ENCODE measurements around the gene CEP72.
"Not testable (repeated sequence)": the region's sequence is repeated elsewhere in the genome, so short reads cannot be mapped to it uniquely, and the experiment has no call there.

CEP72 gene

DNA sequence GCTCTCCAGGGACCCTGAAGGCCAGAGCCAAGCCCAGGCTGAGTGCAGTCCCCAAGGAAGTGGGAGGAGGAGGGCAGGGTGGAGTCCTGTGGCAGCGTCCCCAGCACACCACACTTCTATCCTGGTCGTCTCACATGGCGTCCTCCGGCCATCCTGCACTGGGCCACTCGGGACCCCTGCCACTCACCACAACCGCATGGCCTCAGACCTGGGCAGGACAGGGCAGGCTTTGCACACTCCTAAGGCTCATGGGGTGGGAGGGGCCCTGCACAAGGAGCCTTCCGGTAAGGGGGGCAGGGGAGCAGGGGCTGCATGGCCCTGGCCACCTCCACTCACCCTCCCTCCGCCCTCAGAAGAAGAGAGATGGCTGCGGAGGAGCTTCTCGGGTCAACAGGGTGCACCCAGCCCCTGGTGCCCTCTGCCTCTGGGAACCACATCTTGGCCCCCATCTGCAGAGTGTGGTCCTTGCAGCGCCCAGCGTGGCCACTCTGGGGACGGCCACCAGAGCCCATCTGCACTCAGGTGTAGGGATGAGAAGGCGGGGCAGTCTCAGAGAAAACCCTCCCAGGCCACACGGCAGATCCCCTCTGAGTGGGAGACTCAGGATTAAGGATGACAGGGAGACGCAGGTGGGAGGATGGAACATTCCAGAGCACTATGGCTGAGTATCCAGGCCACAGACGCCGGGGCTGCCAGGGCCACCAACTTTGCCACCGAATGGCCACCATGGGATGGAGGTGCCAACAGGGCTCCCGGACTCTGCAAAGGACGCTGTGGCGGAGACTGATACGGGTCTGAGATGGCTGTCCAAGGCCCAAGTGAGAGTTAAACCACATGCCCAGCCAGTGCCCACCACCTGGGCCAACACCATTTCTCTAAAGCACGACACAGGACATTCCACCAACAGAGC lies 73.4 kb downstream of the CEP72 start:
- no peak for DNase-seq (ENCODE audit: low spot score)

DNA sequence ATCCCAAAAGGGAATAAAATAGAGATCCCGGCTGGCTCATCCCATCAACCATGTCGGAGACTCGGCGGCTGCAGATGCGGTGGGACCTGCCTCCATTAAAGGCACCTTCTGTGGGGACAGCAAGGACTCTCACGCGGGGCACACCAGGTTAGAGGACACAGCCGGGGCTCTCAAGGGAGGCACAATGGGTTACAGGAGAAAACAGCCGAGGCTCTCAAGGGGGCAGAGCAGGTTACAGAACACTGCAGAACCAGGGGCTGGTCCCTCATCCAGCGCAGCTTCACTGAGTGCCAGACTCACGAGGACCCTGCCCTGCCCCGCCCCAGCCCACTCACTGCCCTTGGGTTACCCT lies 74.0 kb downstream of the CEP72 start:
- DNase-seq (ENCODE audit: low spot score): not testable (repeated sequence)

DNA sequence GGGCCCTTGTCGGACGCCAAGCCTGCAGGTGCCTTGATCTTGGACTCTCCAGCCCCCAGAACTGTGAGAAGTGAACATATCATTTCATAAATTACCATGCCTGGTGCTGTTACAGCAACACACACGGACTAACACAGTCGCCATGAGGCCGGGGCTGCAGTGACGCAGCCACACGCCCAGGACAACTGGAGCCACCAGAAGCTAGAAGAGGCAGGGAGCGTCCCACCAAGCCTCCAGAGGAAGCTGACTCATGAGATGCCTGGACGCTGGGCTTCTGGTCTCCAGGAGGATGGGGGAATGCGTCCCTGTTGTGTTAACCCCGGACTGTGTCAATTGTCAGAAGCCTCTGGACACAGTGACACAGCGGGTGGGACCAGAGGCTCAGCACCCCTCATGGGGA lies 74.8 kb downstream of the CEP72 start:
- not testable (repeated sequence) for DNase-seq (ENCODE audit: low spot score)

DNA sequence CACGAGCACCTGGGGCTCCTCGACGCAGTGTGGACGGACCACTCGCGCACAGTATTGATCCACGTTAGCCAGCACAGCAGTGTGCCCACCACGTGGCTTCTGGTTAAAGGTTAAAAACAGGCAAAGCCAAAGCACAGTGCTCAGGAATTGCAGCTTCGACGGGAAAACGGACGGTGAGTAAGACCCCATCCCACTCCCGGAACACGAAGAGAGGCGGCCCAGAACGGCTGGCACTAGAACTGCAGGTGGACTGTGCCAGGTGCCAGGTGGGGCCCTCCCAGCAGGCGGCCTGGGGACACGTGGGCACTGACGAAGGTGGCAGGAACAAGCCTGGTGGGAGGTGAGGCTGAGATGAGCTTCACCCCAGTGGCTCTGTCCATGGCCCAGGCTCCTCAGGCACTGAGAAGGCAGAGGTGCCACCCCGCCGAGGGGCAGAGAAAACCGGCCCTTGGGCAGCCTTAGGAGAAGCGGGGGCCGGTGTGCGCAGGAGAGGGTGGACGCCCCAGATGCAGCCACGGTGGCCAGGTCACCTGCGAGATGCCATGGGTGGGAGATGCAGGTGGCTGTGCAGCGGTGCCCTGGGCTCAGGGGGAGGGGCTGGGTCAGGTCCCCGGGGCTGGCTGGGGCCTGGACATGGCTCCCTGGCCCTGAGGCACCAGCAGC lies 76.3 kb downstream of the CEP72 start:
- not testable (repeated sequence) for DNase-seq (ENCODE audit: low spot score)

DNA sequence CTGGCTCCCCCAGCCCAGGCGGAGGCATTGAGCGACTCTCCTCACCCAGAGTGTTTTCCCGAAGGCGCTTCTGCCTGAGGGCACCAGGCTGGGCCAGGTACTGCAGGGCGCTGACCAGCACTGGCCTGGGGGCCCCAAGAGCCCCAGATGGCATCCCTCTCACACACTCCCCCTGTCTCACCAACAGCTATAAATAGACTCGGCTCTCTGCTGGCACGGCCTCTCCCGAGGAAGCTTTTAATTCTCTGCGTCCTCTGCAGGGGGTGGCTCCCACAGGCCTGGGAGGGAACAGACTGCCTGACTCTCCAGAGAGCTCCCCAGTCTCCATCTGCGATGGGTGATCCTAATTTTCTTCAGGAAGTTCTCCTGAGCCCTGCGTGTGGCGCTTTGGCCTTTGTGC lies 78.2 kb downstream of the CEP72 start:
- not testable (repeated sequence) for DNase-seq (ENCODE audit: low spot score)

DNA sequence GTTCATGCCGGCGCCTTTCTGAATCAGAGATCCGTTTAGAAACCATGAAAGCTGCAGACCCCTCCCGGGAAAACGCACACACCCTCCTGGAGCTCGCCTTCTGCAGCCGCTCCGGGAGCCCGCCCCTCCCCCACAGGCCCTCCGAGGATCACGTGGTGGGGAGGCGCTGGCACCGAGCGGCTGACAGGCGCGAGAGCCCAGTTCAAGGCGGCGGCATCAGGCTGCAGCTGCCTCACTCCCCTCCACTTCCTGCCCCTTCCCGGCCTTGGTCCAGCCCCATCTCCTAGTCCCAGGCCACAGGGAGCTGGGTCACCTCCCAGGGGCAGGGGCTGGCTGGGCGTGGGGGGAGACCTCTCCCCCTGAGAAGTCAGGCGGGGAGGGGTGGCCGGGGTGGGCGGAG lies 78.9 kb downstream of the CEP72 start:
- not testable (repeated sequence) for DNase-seq (ENCODE audit: low spot score)

DNA sequence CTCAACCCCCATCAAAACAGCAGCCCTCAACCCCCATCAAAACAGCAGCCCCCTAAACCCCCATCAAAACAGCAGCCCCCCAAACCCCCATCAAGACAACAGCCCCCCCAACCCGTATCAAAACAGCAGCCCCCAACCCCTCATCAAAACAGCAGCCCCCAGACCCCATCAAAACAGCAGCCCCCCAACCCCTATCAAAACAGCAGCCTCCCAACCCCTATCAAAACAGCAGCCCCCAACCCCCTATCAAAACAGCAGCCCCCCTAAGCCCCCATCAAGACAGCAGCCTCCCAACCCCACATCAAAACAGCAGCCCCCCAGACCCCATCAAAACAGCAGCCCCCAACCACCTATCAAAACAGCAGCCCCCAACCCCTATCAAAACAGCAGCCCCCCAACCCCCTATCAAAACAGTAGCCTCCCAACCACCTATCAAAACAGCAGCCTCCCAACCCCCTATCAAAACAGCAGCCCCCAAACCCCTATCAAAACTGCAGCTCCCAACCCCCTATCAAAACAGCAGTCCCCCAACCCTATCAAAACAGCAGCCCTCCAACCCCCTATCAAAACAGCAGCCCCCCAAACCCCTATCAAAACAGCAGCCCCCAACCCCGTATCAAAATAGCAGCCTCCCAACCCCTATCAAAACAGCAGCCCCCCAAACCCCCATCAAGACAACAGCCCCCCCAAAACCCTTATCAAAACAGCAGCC lies 79.8 kb downstream of the CEP72 start:
- DNase-seq (ENCODE audit: low spot score): no peak

DNA sequence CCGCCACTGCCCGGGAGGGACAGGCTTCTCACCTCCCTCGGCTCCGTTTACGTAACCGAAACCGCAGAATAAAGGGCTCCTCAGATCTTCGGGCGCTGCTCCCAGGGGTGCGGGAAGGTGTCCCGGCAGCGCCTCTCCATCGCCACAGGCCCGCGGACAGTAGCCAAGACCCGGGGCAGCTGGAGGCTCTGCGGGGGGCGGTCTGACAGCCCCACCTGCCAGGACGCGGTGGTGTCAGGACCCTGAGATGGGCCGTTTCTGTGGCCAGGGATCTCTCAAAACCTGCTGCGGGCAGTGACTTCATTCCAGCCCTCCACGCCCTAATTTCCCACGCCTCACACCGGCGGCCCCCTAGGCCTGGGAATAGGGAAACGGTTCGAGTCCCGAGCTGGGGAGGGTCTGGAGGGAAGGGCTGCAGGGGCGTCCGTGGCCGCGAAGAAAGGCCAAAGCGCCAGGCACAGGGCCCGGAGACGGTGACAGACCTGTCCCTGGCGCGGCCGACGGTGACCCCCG lies 80.4 kb downstream of the CEP72 start:
- not testable (repeated sequence) for DNase-seq (ENCODE audit: low spot score)

DNA sequence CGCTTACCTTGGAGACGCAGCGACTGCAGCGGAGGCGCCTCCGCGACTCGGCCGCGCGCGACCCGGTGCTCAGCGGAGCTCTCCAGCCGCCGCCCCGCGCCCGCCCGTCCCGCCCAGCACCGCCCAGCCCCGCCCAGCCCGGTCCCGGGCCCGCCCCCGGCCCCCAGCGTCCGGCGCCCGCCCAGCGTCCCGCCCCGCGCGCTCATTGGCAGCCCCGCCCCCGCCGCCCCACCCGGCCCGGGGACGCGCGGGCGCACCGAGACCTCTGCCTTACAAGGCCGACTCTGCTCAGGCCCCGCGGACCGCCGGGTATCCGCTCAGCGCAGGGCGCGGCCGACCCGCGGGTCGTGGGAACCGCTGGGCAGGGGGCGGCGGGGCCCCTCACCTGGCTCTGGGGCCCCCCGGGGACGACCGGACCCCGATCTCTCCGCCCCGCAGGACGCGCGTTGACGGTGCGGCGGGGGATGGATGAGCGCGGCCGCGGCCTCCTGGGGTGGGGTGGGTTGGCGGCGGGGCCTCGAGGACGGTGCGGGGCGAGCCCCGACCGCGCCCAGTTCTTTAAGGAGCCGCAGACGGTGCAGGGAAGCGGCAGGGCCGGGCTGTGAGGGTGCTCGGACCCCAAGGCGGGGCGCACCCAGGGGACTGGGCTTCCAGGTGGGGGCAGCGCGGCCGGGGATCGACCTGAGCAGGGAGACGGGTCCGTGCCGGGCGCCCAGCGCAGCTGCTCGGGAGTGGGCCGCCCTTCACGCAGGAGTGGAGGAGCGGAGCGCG lies 81.3 kb downstream of the CEP72 start, which contains the start of gene TPPP:
TPPP (minus strand) TSS at position 82 of the 771 bp plus-strand sequence. CDS start 15,292 bp downstream, outside the sequence.
- peak; percentile 70 for DNase-seq (ENCODE audit: low spot score)

DNA sequence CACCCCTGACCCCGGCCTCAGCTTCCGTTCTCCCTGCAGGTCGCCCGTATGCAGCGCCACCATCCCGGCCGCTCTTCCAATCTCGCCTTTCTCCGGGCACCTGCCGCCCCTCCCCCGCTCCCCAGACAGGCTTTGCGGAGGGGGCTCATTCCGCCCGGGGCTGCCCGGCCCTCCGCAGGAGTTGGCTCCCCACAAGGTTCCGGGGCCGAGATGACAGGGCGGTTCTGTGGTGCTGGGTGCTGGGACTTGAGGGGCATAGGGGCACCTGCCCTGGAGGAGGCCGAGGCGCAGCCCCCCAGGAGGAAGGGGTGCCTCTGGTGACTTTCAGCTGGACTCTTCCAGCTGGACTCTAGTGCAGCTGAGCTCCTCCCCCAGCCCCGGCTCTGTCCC lies 81.9 kb downstream of the CEP72 start:
- DNase-seq (ENCODE audit: low spot score): not testable (repeated sequence)

DNA sequence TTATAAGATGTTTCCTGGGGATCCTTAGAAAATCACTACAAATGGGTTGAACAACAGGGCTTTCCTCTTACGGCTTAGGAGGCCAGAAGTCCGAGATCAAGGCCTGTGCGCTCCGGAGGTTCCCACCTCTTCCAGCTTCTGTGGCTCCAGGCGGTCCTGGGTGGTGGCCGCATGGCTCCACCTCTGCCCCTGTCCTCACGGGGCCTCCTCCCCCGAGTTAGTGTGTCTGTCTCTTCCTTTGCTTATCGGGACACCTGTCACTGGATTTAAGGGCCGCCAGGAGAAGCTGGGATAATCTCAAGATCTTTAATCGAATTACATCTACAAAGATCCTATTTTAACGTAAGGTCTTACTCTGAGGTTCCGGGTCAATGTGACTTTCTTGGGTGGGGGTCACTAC lies 83.3 kb downstream of the CEP72 start:
- DNase-seq (ENCODE audit: low spot score): not testable (repeated sequence)

DNA sequence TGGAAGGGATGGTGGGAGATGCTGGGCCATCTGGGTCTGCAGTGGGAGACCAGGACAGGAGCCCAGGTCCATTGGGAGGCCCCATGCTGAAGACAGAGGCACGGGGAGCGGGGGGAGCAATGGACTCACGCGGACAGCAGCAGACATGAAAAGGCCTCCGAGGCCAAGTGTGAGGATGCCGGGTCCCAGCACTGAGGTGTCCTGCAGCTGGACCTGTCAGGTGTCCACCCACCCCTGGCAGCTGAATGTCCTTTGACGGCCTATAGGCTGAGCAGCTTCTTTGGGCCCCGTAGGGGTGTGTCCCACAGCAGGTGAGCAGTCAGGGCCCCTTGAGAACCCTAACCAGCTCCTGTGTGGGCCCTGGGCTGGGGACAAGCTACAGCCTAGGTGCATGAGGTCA lies 84.1 kb downstream of the CEP72 start:
- not testable (repeated sequence) for DNase-seq (ENCODE audit: low spot score)

DNA sequence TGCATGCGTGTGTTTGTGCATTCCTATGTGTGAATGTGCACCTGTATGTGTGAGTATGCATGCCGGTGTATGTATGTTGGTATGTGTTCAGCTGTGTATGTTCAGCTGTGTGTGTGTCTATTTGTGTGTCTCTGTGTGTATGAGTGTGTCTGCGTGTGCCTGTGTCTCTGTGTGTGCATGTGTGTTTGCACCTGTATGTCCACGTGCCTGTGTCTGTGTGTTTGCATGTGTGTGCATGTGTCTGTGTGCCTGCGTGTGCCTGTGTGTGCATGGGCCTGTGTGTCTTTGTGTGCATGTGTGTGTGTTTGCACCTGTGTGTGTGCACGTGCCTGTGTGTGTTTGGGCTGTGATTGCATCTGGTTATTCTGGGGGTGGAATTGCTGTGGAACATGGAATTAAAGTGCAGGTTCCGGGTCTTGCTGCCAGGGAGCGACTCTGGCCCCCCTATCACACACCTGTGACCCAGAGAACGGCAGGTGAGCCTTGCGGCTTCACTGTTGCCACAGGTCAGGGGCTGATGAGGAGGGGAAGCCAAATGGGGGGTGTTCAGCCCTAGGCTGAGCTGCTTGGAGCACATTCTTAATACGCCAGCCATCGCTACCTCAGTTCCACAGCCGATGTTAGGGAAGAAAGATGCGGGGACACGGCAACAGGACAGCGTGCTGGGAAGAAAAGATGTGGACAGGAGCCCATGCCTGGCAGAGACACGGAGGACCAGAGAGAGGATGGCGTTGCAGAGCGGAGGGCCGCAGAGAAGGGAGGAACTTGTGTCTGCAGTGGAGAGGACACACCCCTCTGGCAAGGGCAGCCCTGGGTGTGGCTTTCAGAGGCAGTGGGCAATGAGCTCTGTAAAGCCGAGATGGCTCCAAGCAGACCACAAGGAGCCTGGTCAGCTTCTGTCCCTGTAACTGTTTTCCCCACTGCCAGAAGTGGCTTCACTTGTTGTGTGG lies 84.9 kb downstream of the CEP72 start:
- DNase-seq (ENCODE audit: low spot score): not testable (repeated sequence)

Data from cerebellar cortex (tissue), 1 donor.